HG03135 (cell line): ENCODE results near the gene USP43.
"Not testable (repeated sequence)": the region's sequence is repeated elsewhere in the genome, so short reads cannot be mapped to it uniquely, and the experiment has no call there.

Source experiments
- ATAC-seq: cut with Tn5 transposase; IDR thresholded peaks from one replicate; pipeline ENCODE4 v1.9.1; 2021; ENCODE audit warnings: mild to moderate bottlenecking, moderate library complexity; ENCODE audit not compliant: unreplicated experiment

The USP43 gene

DNA sequence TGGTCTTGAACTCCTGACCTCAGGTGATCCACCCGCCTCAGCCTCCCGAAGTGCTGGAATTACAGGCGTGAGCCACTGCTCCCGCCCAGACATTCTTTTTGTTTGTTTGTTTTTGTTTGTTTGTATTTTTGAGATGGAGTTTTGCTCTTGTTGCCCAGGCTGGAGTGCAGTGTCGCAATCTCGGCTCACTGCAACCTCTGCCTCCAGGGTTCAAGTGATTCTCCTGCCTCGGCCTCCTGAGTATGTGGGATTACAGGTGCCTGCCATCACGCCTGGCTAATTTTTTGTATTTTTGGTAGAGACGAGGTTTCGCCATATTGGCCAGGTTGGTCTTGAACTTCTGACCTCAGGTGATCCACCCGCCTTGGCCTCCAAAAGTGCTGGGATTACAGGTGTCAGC, 18.2 kb downstream of the USP43 start:
- not testable (repeated sequence) for ATAC-seq

- no peak for ATAC-seq
Observed at GRCh38 chr17:9666461-9667050, 21.2 kb downstream of the USP43 start.

GRCh38 chr17:9668517-9668916, 23.2 kb downstream of the USP43 start:
- ATAC-seq = no peak

DNA sequence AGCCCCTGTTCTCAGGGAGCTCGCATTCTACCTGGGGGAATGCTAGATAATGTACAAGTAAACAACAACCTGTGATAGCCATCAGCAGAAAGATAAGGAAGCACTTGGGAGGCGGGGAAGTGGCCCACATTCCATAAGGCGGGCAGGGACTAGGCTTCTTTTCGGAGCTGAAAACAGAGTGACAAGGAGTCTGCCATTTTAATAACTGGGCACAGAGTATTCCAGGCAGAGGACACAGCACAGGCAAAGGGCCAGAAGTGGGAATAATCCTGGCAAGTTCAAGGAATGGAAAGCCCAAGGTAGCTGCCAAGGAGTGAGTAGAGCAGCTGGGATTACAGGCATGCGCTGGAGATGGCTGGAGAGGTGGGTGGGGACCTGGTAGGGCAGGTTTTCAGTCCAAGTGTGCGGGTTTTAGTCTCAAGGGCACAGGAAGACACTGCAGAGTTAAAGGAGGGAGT, 24.3 kb downstream of the USP43 start:
- ATAC-seq = no peak

DNA sequence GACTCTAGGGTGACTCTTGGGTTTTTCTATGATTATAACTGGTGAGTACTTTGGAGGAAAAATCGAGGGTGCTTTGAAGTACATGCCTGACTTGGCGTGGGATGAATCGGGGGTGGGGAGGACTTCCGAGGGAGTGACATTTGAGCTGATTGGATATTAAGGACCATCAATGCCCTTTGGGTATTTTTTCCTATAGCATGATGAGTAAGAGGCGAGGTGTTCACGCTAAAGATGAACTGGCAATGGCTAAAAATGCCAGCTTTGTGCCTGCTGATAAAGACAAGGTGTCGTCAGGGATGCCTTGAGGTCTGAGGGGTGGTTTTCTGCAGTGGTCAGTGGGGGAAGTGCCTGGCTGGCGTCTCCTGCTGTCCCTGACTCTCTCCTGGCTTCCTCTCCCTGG, 25.3 kb downstream of the USP43 start:
- ATAC-seq = no peak

DNA sequence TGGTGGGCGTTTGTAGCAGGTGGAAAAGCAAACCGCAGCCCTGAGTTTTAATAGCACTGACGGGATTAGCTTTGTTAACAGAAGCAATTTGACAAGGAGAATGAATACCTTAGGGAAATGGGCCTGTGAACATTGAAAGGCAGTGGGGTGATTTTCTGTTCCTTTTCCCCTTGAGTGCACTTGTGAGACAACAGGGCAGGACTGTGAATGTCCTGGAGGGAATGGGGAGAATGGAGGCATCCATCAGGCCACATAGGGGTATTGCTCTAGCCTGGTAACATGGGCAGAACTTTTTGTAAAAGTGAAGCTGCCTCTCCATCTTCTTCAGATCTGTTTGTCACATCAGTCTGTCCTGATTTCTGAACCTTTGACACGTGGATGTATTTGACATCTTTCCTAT, 26.2 kb downstream of the USP43 start:
- no peak for ATAC-seq

- ATAC-seq = no peak
Observed at GRCh38 chr17:9672266-9672665, 26.9 kb downstream of the USP43 start.

- no peak for ATAC-seq
Observed at GRCh38 chr17:9672691-9673090, 27.4 kb downstream of the USP43 start.

- no peak for ATAC-seq
Observed at GRCh38 chr17:9676084-9676483, 30.8 kb downstream of the USP43 start.

GRCh38 chr17:9676820-9677310, 31.5 kb downstream of the USP43 start:
- no peak for ATAC-seq

GRCh38 chr17:9677411-9677810, 32.1 kb downstream of the USP43 start:
- ATAC-seq = no peak

- ATAC-seq = no peak
Observed at GRCh38 chr17:9677896-9678295, 32.6 kb downstream of the USP43 start.

DNA sequence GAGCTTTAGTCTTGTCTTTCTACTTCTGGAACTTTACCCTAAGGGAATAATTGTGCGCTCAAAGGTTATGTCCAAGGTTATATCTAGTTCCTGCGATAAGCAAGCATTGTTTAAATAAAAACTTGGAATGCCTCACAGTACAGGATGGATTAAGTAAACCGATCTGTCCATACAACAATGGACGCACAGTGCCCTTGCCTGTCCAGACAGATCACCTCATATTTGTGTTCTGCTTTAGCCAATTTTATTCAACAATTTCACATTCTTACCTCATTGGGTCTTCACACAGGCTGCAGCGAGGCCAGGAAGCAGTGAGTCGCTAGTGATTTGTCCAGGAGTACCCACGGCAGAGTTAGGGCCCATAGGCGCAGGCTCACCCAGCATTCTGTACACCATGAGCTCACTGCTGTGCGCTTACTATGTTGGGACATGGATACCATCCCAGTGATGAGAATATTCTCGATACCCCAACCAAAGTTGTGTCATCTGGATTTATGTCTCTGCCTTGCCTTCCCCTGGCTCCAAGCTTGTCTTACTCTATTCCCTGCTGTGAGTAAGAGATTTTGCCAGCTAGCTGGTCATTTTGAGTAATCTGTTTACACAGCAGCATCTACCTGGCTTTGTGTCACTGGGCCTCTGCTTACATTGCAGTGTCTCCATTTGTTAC, 39.8 kb downstream of the USP43 start:
- no peak for ATAC-seq

DNA sequence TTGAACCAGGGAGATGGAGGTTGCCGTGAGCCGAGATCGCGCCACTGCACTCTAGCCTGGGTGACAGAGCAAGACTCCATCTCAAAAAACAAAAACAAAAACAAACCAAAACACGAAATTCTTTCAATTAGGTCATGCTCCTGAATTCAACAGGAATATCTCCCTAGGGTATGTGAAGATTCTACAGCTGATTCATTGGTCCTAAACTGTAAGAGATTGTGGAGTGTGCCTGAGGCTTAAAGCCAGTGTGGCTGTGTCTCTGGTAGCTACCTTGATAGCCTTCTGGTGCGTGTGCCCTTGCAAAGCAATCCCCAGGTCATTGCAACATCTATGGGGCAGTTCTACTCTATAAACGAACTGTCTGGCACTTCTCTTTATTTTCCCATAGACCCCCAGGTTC, 48.4 kb downstream of the USP43 start:
- ATAC-seq = no peak

GRCh38 chr17:9696279-9697044, 51.1 kb downstream of the USP43 start:
- no peak for ATAC-seq

- ATAC-seq = no peak
Observed at GRCh38 chr17:9700136-9700535, 54.8 kb downstream of the USP43 start.

- no peak for ATAC-seq
Observed at GRCh38 chr17:9700754-9701476, 55.6 kb downstream of the USP43 start.

DNA sequence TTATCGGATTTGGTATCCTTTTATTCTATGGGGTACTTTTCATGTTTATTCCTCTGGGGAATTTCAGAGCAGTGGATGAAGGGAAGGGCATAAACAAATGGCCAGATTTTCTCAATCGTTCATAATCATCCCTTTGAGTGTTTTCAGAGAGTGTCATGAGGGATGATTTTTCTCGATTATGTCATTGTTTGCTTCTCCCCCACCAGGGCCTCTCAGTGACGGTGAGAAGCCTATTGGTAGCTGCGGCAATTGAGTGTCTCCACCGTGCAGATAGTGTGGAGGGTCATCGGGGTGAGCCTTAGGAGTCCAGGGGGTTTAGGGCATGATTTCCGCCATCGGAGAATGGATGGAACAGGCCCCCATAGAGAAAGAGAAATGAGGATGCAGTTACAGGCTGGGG, 57.2 kb downstream of the USP43 start:
- no peak for ATAC-seq

GRCh38 chr17:9702914-9703780, 57.8 kb downstream of the USP43 start:
- no peak for ATAC-seq

DNA sequence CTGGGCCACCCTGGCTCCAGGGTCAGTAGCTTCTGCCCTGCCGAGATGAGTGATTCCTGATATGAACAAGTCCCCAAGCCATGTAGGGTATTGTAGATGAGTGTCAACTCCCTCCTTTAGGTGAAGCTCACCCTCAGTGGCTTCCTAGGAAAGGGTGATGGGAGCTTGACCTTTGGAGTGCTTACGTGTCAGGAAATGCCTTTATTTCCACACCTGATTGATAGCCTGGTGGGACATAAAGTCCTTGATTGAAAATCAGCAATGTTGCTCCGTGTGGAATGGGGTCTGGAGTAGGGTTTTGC, 58.4 kb downstream of the USP43 start:
- no peak for ATAC-seq

DNA sequence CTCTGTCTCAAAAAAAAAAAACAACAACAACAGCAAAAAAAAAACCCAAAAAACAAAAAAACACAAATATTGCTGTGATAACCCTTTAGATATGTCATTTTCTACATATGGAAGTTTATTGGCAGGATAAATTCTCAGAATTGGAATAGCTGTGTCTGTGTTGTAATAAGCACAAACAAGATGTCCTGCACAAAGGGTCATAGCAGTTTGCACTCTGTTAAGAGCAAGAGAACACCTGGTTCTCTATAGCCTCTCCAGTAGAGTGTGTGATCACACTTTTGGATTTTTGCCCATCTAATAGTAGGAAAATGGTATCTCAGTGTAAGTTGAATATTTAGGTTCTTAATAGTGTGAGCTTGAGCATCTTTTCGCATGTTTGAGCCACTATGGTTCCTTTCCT, 60.4 kb downstream of the USP43 start:
- no peak for ATAC-seq
